ENCODE measurements around the gene EXPH5.

EXPH5 gene

DNA sequence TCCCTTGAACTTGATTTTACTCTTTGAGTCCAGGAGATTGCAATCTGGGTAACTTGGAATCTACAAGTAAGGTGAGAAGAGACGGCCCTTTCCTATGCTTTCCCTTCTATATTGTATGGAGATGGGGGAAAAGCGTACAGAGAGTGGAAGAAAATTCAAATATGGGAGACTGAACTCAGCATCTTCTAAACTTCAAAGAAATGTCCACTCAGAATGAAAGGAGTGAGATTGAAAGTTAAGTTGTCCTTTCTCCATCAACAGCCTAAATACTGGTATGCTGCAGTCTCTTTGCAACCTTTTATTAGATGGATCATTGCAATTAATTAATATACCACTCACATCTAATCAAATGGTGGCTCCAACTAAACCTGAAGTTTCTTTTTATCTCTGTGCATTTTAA is 6.4 kb upstream of the EXPH5 start:
- no peak overlapping the region for H3K27ac ChIP-seq
- no peak for TF ChIP-seq ZFX (IDR thresholded peaks at IDR 0.05; ENCODE audit: borderline replicate concordance)
- TF ChIP-seq, protein P1, sequence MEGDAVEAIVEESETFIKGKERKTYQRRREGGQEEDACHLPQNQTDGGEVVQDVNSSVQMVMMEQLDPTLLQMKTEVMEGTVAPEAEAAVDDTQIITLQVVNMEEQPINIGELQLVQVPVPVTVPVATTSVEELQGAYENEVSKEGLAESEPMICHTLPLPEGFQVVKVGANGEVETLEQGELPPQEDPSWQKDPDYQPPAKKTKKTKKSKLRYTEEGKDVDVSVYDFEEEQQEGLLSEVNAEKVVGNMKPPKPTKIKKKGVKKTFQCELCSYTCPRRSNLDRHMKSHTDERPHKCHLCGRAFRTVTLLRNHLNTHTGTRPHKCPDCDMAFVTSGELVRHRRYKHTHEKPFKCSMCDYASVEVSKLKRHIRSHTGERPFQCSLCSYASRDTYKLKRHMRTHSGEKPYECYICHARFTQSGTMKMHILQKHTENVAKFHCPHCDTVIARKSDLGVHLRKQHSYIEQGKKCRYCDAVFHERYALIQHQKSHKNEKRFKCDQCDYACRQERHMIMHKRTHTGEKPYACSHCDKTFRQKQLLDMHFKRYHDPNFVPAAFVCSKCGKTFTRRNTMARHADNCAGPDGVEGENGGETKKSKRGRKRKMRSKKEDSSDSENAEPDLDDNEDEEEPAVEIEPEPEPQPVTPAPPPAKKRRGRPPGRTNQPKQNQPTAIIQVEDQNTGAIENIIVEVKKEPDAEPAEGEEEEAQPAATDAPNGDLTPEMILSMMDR (IDR thresholded peaks at IDR 0.05) = no peak

DNA sequence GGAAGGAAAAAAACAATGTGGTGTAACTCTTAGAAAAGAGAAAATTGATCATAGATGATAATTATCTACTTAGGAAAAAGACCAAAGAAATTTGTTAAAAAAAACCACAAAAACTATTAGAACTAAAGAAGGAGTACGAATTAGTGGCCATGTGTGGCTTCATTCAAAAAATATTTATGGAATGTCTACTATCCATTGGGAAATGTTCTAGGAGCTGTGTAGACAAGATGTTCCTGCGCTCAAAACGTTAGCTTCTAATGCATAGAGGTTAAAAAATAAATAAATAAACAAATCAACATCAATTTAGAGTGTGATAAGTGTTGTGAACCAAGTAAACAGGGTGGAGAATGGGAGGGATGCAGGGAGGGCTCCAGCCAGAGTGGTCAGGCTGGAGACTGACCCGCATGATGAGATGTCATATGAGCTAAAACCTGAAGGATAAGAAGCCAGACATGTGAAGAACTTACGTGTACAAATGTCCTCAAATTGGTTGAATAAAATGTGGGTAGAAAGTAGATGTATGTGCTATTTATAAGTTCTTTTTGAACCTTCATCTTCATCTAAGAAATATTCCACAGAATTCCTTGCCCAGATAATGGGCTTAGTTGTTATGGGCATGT is 4.3 kb upstream of the EXPH5 start:
- TF ChIP-seq ZFX (IDR thresholded peaks at IDR 0.05; ENCODE audit: borderline replicate concordance) = no peak
- TF ChIP-seq, protein P1 (IDR thresholded peaks at IDR 0.05) = no peak
- no peak overlapping the region for H3K27ac ChIP-seq

DNA sequence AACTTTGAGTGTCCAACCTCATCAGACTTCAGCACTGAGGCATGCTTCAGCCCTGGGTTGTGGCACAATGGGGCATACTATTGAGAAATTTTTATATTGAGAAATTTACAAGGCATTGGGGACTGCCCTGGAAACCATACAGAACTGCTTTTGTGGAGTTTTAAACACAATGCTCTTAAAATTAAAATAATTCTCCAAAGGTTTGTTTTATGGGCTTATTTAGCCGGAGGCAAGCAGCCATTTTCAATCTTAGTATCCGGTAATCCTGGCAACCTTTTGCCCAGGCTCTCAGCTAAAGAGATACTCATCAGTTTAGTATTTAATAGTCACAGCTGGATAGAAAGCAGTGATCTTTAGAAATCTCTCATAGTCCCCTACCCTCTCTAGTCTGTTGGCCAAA is 3.1 kb upstream of the EXPH5 start:
- TF ChIP-seq, protein P1 (IDR thresholded peaks at IDR 0.05) = no peak
- TF ChIP-seq ZFX (IDR thresholded peaks at IDR 0.05; ENCODE audit: borderline replicate concordance) = no peak

GRCh38 chr11:108593923-108594434 is 411 bp upstream of the EXPH5 start:
- peak overlapping the region; percentile 95 for H3K27ac ChIP-seq

More for the DNA sequence above, 3.1 kb upstream of the EXPH5 start:
- H3K27ac ChIP-seq = no peak overlapping the region

DNA sequence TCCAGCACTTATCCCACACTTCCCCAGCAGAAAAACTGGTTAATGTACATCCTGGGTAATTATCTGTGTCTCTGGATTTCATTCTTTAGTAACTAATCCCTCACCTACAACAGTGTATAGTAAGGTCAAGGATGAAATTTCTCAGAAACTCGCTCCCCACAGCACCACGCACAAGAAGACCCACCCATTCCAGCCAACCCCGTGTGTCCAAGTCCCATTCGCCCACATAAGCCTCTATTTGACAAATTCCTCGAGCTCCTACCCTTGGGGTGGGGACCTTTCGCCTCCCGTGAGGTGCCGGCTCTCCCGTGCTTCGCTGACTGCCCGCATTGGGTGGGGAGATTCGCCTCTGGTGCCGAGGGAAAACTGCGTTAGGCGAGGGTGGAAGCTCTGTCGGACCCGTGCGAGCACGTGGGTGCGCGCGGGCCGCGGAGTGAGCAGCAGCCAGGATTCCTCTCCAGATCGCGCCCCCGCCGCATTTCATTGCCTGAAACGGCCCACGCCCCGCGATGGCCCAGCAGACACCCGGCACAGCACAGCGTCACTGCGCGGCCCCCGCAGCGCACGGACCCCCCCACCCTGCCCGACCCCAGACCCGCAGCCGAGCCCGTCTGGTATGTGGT is 866 bp downstream of the EXPH5 start:
- H3K27ac ChIP-seq = peak overlapping the region; percentile 95
- TF ChIP-seq, protein P1 (IDR thresholded peaks at IDR 0.05) = no peak
- TF ChIP-seq ZFX (IDR thresholded peaks at IDR 0.05; ENCODE audit: borderline replicate concordance) = no peak

More at GRCh38 chr11:108593923-108594434, 411 bp upstream of the EXPH5 start:
- TF ChIP-seq, protein P1 (IDR thresholded peaks at IDR 0.05) = no peak
- no peak for TF ChIP-seq ZFX (IDR thresholded peaks at IDR 0.05; ENCODE audit: borderline replicate concordance)

DNA sequence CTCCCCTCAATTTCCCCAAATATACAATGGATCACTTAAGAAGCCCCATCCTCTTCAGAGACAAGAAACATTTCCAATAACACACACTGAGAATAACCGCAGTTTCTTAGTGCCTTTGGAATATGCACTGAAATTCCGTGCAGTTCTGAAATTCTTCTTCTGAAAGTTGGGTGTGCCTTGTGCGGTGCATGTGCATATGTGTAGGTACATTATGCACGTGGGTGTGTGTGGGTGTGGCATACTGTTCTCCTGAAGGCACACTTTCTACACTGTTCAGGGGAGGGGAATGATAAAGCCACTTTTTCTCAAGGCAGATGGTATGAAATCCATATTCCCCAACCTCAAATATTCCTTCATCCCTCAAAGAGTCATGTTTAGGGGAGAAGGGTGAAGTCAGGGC is 1.7 kb downstream of the EXPH5 start:
- no peak for TF ChIP-seq ZFX (IDR thresholded peaks at IDR 0.05; ENCODE audit: borderline replicate concordance)
- TF ChIP-seq, protein P1 (IDR thresholded peaks at IDR 0.05) = no peak
- H3K27ac ChIP-seq = no peak overlapping the region

GRCh38 chr11:108589136-108589535 is 4.4 kb downstream of the EXPH5 start:
- H3K27ac ChIP-seq = no peak overlapping the region
- TF ChIP-seq, protein P1 (IDR thresholded peaks at IDR 0.05) = no peak
- no peak for TF ChIP-seq ZFX (IDR thresholded peaks at IDR 0.05; ENCODE audit: borderline replicate concordance)

All from 22Rv1 (cell line).